ENCODE measurements around the gene ASGR2.
"Not testable (repeated sequence)": the region's sequence is repeated elsewhere in the genome, so short reads cannot be mapped to it uniquely, and the experiment has no call there.

Gene ASGR2

DNA sequence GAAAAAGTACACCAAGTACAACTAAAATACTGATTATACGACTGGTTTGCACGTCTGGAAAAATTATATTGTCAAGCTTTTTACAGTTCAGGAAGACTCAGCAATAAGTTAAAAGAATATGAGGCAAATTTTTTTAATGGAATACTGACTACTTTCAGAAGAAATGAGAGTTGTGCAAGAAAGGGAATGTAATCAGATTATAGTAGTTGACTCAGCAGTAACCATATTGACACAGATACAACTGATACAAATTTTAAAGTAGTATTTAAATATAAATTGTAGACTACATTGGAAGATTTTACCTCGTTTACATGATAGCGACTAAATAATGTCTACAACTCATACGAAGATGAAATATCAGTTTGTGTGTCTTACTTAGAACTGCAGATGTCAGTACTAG, 16.7 kb downstream of the ASGR2 start:
- FAIRE-seq, result no peak

- no peak for FAIRE-seq
Measured at GRCh38 chr17:7095625-7096024, 19.0 kb downstream of the ASGR2 start.

- no peak for FAIRE-seq
Measured at GRCh38 chr17:7094652-7095019, 20.0 kb downstream of the ASGR2 start.

DNA sequence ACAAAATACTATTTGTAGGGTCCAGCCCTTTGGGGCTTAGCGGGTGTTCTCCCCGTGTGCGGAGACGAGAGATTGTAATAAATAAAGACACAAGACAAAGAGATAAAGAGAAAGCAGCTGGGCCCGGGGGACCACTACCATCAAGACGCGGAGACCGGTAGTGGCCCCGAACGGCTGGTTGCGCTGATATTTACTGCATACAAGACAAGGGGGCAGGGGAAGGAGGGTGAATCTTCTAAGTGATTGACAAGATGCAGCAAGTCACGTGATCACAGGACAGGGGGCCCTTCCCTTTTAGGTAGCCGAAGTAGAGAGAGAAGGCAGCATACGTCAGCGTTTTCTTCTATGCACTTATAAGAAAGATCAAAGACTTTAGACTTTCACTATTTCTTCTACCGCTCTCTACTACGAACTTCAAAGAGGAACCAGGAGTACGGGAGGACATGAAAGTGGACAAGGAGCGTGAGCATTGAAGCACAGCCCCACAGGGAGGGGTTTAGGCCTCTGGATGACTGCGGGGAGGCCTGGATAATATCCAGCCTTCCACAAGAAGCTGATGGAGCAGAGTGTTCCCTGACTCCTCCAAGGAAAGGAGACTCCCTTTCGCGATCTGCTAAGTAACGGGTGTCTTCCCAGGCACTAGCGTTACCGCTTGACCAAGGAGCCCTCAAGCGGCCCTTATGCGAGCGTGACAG, 23.2 kb downstream of the ASGR2 start:
- FAIRE-seq, result not testable (repeated sequence)

GRCh38 chr17:7089570-7089969, 25.1 kb downstream of the ASGR2 start:
- not testable (repeated sequence) for FAIRE-seq

DNA sequence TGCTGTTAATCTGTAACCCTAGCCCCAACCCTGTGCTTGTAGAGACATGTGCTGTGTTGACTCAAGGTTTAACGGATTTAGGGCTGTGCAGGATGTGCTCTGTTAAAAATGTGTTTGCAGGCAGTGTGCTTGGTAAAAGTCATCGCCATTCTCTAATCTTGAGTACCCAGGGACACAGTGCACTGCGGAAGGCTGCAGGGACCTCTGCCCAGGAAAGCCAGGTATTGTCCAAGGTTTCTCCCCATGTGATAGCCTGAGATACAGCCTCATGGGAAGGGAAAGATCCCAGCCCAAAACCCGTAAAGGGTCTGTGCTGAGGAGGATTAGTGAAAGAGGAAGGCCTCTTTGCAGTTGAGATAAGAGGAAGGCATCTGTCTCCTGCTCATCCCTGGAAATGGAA, 26.2 kb downstream of the ASGR2 start:
- FAIRE-seq, result not testable (repeated sequence)

DNA sequence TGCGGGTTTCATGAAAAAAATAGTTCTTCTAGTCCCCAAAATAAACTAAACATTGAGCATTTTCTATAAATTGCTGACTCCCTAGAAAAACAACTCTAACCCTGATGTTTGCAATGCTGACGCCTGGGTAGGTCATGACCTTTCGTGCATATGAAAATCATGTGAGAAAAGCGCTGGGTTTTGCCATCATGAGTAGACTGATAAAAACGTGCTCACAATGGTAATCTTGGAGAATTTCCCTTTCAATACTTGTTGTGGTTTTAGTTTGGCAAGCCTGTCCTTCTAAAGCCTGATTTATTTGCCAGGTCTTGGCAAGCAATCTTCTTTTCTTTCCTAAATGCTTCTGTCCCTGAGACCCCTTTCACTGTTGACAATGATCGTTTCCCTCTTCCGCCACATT, 30.5 kb downstream of the ASGR2 start:
- no peak for FAIRE-seq

GRCh38 chr17:7083592-7083991, 31.0 kb downstream of the ASGR2 start:
- no peak for FAIRE-seq

DNA sequence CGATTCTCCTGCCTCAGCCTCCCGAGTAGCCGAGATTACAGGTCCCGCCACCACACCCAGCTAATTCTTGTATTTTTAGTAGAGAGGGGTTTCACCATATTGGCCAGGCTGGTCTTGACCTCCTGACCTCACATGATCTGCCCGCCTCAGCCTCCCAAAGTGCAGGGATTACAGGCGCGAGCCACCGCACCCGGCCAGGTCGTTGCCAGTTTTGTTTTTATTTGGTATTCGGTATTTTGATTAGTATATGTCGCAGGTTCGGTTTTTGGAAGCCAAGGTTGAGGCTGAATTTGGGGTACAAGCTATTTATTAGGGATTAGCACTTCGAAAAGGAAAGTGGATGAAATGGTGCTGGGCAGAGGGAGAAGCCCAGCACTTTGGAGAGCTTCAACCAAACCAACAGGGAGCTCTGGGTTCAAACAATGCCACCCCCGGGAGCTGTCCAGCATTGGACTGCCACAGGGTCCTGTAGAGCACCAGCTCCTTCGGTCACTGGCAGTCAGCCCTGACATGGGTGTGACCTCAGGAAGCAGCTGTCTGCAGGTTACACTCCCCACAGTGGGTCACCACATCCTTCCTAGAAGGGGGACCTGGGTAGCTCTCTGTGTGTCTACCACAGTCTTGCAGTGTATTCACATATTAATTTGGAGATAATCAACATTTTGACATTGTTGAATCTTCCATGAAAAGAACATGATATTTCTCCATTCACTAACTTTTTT, 33.1 kb downstream of the ASGR2 start:
- no peak for FAIRE-seq

GRCh38 chr17:7080456-7081041, 34.1 kb downstream of the ASGR2 start:
- FAIRE-seq, result no peak

DNA sequence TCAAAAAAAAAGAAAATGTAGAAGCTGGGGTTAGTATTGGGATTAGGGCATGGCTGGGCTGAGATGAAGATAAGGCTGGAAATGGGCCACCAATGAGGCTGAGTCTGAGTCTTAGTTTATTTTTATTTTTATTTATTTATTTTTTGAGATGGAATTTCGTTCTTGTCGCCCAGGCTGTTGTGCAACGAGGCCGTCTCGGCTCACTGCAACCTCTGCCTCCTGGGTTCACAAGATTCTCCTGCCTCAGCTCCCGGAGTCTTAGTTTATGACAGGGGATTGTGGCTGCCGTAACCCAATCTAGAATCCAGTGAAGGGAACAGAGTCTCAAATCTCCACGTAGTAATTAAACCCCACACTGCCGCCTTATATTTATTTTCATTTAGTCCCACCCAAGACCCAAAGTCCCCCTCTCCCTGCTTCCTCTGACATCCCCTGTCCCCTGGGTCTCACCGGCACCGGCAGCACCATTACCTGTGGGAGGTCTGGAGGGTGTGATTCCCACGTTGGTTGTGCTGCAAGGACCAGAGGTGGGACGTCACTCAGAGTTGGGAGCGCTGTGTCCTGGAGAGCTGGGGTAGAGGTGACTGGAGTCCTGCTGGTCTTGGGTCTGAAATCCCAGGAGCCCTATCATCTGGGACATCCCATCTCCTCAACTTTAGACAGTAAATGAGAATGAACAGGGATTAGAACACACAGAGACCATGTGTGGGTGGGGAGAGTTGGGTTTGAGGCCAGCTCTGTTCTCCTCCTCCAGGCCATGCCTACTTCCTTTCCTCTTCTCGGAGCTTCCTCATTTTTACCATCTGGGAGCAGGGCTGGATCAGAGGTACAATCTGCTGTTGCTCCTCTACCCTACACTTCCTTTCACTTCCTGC, 34.8 kb downstream of the ASGR2 start, which contains the start of gene CLEC10A:
CLEC10A (minus strand) TSS at position 671 of the 875 bp plus-strand sequence. CDS start 1,439 bp downstream, outside the sequence.
- no peak for FAIRE-seq

- no peak for FAIRE-seq
Measured at GRCh38 chr17:7078711-7079110, 35.9 kb downstream of the ASGR2 start.

GRCh38 chr17:7077911-7078546, 36.6 kb downstream of the ASGR2 start:
- no peak for FAIRE-seq

- FAIRE-seq, result no peak
Measured at GRCh38 chr17:7074931-7075330, 39.7 kb downstream of the ASGR2 start.

DNA sequence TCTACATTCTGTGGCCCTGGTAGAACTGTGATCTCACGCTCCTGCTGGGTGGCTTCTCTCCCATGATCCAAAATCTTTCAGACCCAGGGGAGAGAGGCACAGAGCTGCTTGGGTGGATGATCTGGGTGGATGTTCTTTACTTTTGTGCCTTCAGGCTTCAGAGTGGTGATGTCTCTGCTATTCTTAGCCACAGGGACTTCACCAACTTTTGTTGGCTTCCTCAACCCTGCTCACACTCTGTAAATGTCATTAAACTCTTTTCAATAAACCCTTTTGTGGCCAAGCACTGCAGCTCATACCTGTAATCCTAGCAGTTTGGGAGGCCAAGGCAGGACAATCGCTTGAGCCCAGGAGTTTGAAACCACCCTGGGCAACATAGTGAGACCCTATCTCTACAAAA, 42.2 kb downstream of the ASGR2 start:
- no peak for FAIRE-seq

DNA sequence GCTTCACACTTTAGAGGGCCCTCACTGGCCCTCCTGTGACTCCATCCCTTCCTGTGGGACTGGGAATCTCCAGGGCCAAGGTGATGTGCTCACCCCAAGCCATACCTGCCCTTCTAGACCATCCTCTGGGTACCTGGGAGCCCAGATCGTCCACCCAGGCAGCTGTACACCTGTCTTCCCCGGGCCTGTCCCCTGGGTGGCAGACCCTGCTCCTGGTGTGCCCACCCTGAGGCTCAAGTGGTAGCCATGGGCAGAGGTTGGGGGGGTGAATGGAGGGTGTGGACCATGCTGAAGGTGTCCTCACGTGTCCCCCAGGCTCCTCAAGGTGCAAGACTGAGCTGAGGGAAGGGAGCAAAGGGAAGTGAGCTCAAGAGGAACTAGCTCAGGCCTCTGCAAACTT, 43.9 kb downstream of the ASGR2 start:
- no peak for FAIRE-seq

- FAIRE-seq, result no peak
Measured at GRCh38 chr17:7068268-7068667, 46.4 kb downstream of the ASGR2 start.

GRCh38 chr17:7067198-7067597, 47.4 kb downstream of the ASGR2 start:
- no peak for FAIRE-seq

- FAIRE-seq, result no peak
Measured at GRCh38 chr17:7064261-7064660, 50.4 kb downstream of the ASGR2 start.

DNA sequence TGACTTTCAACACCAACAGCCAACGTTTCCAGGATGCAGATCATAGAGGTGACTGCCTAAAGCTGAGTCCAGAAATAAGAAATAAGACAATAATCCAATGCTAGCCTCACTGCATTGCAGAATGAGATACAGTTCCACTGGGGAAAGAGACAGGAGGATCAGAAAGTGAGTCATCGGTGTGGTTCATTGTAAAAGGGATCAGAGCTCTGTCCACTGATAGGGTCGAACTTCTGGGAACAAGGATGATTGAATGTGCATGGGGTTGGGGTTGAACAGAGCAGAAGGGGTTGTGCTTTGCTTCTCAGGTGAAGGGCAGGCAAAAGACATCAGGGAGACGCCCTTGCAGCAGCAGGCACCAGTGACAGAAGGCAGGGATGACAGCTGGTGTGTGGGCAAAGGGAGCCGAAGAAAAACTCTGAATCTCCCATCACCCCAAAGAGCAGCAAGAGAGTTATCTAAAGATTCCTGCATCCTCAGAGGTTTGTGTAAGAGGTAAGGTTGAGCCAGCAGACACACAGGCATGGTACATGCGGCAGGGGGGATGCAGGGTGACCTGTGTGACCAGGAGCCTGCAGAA, 51.0 kb downstream of the ASGR2 start:
- no peak for FAIRE-seq

DNA sequence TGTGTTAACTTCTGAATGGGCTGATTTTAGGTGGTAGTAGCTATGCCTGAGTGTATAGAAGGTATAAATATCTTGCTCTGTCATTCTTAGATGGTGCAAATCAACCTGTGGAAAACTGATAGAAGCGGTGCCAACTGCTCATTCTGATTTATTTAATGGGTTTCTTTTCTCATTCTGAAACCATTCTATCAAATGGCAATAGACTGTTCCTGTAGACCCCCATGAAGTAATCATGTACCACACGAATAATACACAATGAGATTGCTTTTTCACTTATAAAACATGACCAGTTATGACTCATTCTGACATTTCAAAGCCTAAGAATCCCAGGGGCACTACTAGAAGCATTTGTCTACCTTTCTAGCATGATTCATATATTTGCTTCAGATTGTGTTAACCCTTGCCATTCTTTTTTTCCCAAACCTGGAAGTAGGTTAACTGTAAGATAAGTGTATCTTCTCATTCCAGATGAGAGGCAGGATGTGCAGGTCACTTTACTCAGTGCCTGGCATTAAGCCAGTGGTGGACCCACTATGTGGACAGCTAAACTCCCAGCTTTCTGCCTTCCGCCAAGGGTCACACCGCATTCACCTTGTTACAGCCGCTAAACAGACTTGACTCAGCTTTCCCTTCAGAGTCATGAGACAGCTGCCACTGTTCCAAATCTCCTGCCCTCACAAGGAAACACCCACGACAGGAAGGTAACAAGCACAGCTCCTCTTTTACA, 54.3 kb downstream of the ASGR2 start:
- FAIRE-seq, result no peak
